Karpas-422 (cell line): Measurements from ENCODE around the gene LRCH1. TPM values are rescaled to one million over a fixed set of nuclear protein-coding genes. Genes with fewer than 3 reads are reported as not detected.

ENCODE experiments used
- DNase-seq: peaks from one replicate; pipeline ENCODE4 v3.0.0-alpha.2; 2015
- H2AFZ ChIP-seq: fragments of 200-600 bp; sonication (generic); 2 replicates; pipeline ENCODE4 v1.6.1; 2014; ENCODE audit warnings: antibody characterized with exemption, low read length, mixed read lengths
- H3K27ac ChIP-seq: fragments of 200-600 bp; sonication (generic); 2 replicates; pipeline ENCODE4 v1.5.1; 2014; ENCODE audit warnings: mild to moderate bottlenecking, low read length, moderate library complexity
- H3K27me3 ChIP-seq: fragments of 200-600 bp; sonication (generic); 2 replicates; pipeline ENCODE4 v1.6.1; 2014; ENCODE audit warnings: low read length, mixed read lengths
- H3K36me3 ChIP-seq: fragments of 200-600 bp; sonication (generic); 2 replicates; pipeline ENCODE4 v1.6.1; 2014; ENCODE audit warnings: low read length, mixed read lengths; ENCODE audit not compliant: insufficient read depth
- H3K4me1 ChIP-seq: fragments of 200-600 bp; sonication (generic); 2 replicates; pipeline ENCODE4 v1.6.1; 2014; ENCODE audit warnings: mild to moderate bottlenecking, low read length, mixed read lengths
- H3K4me2 ChIP-seq: fragments of 200-600 bp; sonication (generic); 2 replicates; pipeline ENCODE4 v1.6.1; 2014; ENCODE audit warnings: low read length, low read depth, mild to moderate bottlenecking; ENCODE audit not compliant: poor library complexity, severe bottlenecking
- H3K4me3 ChIP-seq: fragments of 200-600 bp; sonication (generic); 2 replicates; pipeline ENCODE4 v1.5.1; 2014; ENCODE audit warnings: mild to moderate bottlenecking, antibody characterized with exemption, low read length, mixed read lengths
- H3K79me2 ChIP-seq: fragments of 200-600 bp; sonication (generic); 2 replicates; pipeline ENCODE4 v1.6.1; 2014; ENCODE audit warnings: mild to moderate bottlenecking, low read length, mixed read lengths
- H3K9ac ChIP-seq: fragments of 200-600 bp; sonication (generic); 2 replicates; pipeline ENCODE4 v1.6.0; 2014; ENCODE audit warnings: low read length
- H3K9me2 ChIP-seq: fragments of 200-600 bp; sonication (generic), shearing (Covaris generic); replicated peaks from 2 replicates; pipeline ENCODE4 v1.6.0; 2014; ENCODE audit warnings: mild to moderate bottlenecking, low read length, moderate library complexity; ENCODE audit not compliant: insufficient read depth
- H3K9me3 ChIP-seq: fragments of 300-700, 200-600 bp; sonication (generic); 2 replicates; pipeline ENCODE4 v1.6.1; 2014; ENCODE audit warnings: low read length, mixed read lengths
- H4K20me1 ChIP-seq: fragments of 200-600 bp; sonication (generic); 2 replicates; pipeline ENCODE4 v1.6.1; 2014; ENCODE audit warnings: mild to moderate bottlenecking, antibody characterized with exemption, low read length, low read depth; ENCODE audit not compliant: insufficient read depth
- total RNA-seq: library from RNA; depleted of rRNA; stranded (reverse); fragments of >200 nt; shearing (Covaris generic); gene quantifications from 2 replicates; pipeline ENCODE4 v1.2.3, GENCODE V29; 2014; ENCODE audit warnings: low replicate concordance

LRCH1 gene
- total RNA-seq, 1 experiment from 2014 or later = 0.56 TPM

GRCh38 chr13:46629811-46630413 lies 76.9 kb downstream of the LRCH1 start:
- Histone ChIP-seq H3K79me2 (no peaks in the 10 kb centered on the region), H3K9me3 (no peaks in the 10 kb centered on the region), H3K4me1 (no peaks in the 10 kb centered on the region), H3K4me2 (no peak overlapping the region), H3K27me3 (no peaks in the 10 kb centered on the region), H3K27ac (no peak overlapping the region), H3K36me3 (no peaks in the 10 kb centered on the region), H4K20me1 (0 out of 2 replicates have a peak, but pooled peaks cover 6% of the 10 kb centered on the region), H3K4me3 (no peak overlapping the region), H3K9me2 (no peaks in the 10 kb centered on the region), H3K9ac (no peak overlapping the region), H2AFZ (no peak overlapping the region)
- DNase-seq = no peak

GRCh38 chr13:46630431-46631178 lies 77.6 kb downstream of the LRCH1 start:
- no peaks in the 10 kb centered on the region for H3K36me3 ChIP-seq
- no peak overlapping the region for H3K27ac ChIP-seq
- no peak overlapping the region for H3K9ac ChIP-seq
- DNase-seq = no peak
- no peak overlapping the region for H2AFZ ChIP-seq
- H3K4me2 ChIP-seq = no peak overlapping the region
- no peaks in the 10 kb centered on the region for H3K9me2 ChIP-seq
- no peaks in the 10 kb centered on the region for H3K79me2 ChIP-seq
- no peaks in the 10 kb centered on the region for H3K27me3 ChIP-seq
- H3K9me3 ChIP-seq = no peaks in the 10 kb centered on the region
- no peak overlapping the region for H3K4me3 ChIP-seq
- no peaks in the 10 kb centered on the region for H3K4me1 ChIP-seq
- 0 out of 2 replicates have a peak, but pooled peaks cover 6% of the 10 kb centered on the region for H4K20me1 ChIP-seq

DNA sequence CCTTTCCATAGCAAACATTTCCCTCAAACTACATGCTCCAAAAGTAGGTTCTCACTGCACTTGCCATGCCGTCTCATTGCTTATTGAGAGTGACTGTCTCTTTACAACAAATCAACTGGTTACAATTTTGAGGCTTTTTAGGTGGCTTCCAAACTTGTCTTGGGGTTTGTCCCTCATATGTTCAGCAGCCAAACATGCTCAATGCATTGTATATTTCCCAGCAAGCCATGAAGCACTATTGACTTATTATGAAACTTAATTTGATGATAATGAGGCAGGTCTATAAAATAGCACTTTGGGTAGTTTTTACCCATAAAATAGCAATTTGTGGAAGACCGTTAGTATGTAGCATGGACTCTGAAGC lies 78.2 kb downstream of the LRCH1 start:
- Histone ChIP-seq H3K27ac (no peak overlapping the region), H3K9ac (no peak overlapping the region), H3K27me3 (no peaks in the 10 kb centered on the region), H3K9me2 (no peaks in the 10 kb centered on the region), H3K4me3 (no peak overlapping the region), H2AFZ (no peak overlapping the region), H3K4me2 (no peak overlapping the region), H4K20me1 (0 out of 2 replicates have a peak, but pooled peaks cover 6% of the 10 kb centered on the region), H3K79me2 (no peaks in the 10 kb centered on the region), H3K36me3 (no peaks in the 10 kb centered on the region), H3K9me3 (no peaks in the 10 kb centered on the region), H3K4me1 (no peaks in the 10 kb centered on the region)
- DNase-seq = no peak

- Histone ChIP-seq H3K9me2 (no peaks in the 10 kb centered on the region), H3K9ac (no peak overlapping the region), H4K20me1 (0 out of 2 replicates have a peak, but pooled peaks cover 6% of the 10 kb centered on the region), H3K4me2 (no peak overlapping the region), H3K4me1 (no peaks in the 10 kb centered on the region), H3K4me3 (no peak overlapping the region), H3K36me3 (no peaks in the 10 kb centered on the region), H3K27ac (no peak overlapping the region), H3K27me3 (no peaks in the 10 kb centered on the region), H3K79me2 (no peaks in the 10 kb centered on the region), H2AFZ (no peak overlapping the region), H3K9me3 (no peaks in the 10 kb centered on the region)
- DNase-seq = no peak
Measured at GRCh38 chr13:46632176-46632575, 79.2 kb downstream of the LRCH1 start.

- no peak overlapping the region for H3K4me3 ChIP-seq
- no peaks in the 10 kb centered on the region for H3K9me3 ChIP-seq
- no peak overlapping the region for H2AFZ ChIP-seq
- no peaks in the 10 kb centered on the region for H3K27me3 ChIP-seq
- no peak overlapping the region for H3K9ac ChIP-seq
- no peaks in the 10 kb centered on the region for H3K79me2 ChIP-seq
- no peak overlapping the region for H3K27ac ChIP-seq
- H4K20me1 ChIP-seq = 0 out of 2 replicates have a peak, but pooled peaks cover 6% of the 10 kb centered on the region
- H3K4me2 ChIP-seq = no peak overlapping the region
- no peak for DNase-seq
- H3K36me3 ChIP-seq = no peaks in the 10 kb centered on the region
- H3K4me1 ChIP-seq = no peaks in the 10 kb centered on the region
- no peaks in the 10 kb centered on the region for H3K9me2 ChIP-seq
Measured at GRCh38 chr13:46633416-46633815, 80.4 kb downstream of the LRCH1 start.

- Histone ChIP-seq H3K9me3 (no peaks in the 10 kb centered on the region), H2AFZ (no peak overlapping the region), H3K9me2 (no peaks in the 10 kb centered on the region), H3K9ac (no peak overlapping the region), H4K20me1 (0 out of 2 replicates have a peak, but pooled peaks cover 9% of the 10 kb centered on the region), H3K4me3 (no peak overlapping the region), H3K27me3 (no peaks in the 10 kb centered on the region), H3K4me1 (no peaks in the 10 kb centered on the region), H3K4me2 (no peak overlapping the region), H3K36me3 (no peaks in the 10 kb centered on the region), H3K79me2 (no peaks in the 10 kb centered on the region), H3K27ac (no peak overlapping the region)
- DNase-seq = no peak
Measured at GRCh38 chr13:46636451-46636850, 83.5 kb downstream of the LRCH1 start.

DNA sequence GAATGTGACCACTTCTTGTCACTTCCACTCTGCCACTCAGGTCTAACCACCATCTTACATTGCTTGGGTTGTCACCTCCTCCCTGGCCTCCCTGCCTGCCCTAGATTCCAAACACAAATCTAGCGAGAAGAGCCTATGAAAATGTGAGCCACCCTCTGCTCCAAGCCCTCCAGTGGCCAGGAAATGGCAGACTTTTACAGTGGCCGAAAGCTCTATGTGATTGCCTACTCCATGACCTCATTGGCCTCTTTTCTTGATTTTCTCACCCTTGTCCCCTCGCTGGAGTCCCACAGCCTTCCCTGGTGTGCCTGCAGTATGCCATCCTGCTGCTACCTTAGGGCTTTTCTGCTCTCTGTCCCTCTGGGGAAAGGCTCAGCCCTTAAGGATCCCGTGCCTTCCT lies 84.2 kb downstream of the LRCH1 start:
- H3K9ac ChIP-seq = no peak overlapping the region

DNA sequence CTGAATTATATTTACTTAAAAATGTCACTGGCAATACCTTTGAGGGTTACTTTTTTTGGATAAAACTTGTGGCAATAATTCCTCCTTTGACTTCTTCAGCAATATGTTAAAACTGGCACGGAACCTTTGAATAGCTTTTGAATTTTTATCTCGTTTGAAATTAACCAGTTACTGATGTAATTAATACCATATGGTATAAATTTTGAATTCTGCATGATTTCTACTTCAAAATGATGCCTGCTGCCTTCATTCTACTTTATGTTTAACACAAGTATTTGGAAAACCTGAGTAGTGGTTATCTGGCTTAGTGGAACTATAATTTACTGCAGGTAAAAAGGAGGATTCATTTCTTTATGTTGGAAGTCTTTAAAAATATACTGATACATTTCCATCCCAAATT lies 85.3 kb downstream of the LRCH1 start:
- 0 out of 2 replicates have a peak, but pooled peaks cover 9% of the 10 kb centered on the region for H4K20me1 ChIP-seq
- no peaks in the 10 kb centered on the region for H3K79me2 ChIP-seq
- H3K27ac ChIP-seq = no peak overlapping the region
- no peaks in the 10 kb centered on the region for H3K9me2 ChIP-seq
- H3K4me3 ChIP-seq = no peak overlapping the region
- H3K27me3 ChIP-seq = no peaks in the 10 kb centered on the region
- no peaks in the 10 kb centered on the region for H3K9me3 ChIP-seq
- no peak for DNase-seq
- H3K36me3 ChIP-seq = no peaks in the 10 kb centered on the region
- H2AFZ ChIP-seq = no peak overlapping the region
- no peak overlapping the region for H3K9ac ChIP-seq
- no peaks in the 10 kb centered on the region for H3K4me1 ChIP-seq
- H3K4me2 ChIP-seq = no peak overlapping the region

More for the DNA sequence above, 84.2 kb downstream of the LRCH1 start:
- Histone ChIP-seq H4K20me1 (0 out of 2 replicates have a peak, but pooled peaks cover 9% of the 10 kb centered on the region), H3K4me2 (no peak overlapping the region), H3K9me2 (no peaks in the 10 kb centered on the region), H3K36me3 (no peaks in the 10 kb centered on the region), H2AFZ (no peak overlapping the region), H3K4me1 (no peaks in the 10 kb centered on the region), H3K79me2 (no peaks in the 10 kb centered on the region), H3K9me3 (no peaks in the 10 kb centered on the region), H3K27me3 (no peaks in the 10 kb centered on the region), H3K27ac (no peak overlapping the region), H3K4me3 (no peak overlapping the region)
- DNase-seq = no peak
